GM21423 (cell line): ENCODE measurements around the gene DPP6.

ENCODE experiments used
- ATAC-seq: cut with Tn5 transposase; IDR thresholded peaks from one replicate; pipeline ENCODE4 v1.9.1; 2021; ENCODE audit warnings: mild to moderate bottlenecking, moderate library complexity; ENCODE audit not compliant: unreplicated experiment

DPP6 gene

GRCh38 chr7:154440058-154440457, 387.9 kb downstream of the DPP6 start:
- ATAC-seq, result no peak

DNA sequence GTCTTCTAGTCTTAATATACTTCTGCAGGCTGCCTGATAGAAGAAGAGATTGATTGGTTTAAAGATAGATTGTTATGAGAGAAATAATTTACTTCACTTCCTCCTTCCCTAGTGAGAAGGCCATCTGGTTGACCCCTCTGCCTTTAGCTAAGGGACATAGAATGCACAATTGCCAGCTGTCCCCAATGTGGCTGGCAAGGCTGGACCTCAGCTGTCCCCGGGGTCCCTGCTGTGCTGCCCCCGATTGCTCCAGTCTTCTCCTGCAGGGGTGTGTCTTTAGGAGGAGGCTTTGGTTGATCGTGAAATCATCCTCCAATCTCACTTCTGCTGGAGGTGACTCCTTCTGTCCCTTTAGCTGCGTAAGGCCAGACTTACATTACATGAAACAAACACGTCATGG, 388.5 kb downstream of the DPP6 start:
- ATAC-seq, result no peak

DNA sequence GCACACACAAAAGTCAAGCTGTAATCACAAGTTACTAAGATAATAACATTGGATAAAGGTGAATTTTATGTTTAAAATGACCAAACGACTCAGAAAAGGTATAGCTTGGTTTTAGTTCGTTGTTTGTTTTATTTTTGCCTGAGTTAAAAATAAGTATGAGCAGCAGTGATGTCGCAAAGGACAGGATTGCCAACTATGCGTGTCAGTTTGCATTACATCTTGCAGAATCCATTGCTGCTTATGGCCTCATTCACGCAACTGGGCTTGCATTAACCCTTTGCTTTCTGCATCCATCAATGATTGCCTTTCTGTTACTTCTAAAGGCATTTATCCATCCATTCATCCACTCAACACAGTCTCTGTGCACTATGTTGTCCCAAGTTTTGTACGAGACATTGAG, 389.6 kb downstream of the DPP6 start:
- ATAC-seq, result no peak

DNA sequence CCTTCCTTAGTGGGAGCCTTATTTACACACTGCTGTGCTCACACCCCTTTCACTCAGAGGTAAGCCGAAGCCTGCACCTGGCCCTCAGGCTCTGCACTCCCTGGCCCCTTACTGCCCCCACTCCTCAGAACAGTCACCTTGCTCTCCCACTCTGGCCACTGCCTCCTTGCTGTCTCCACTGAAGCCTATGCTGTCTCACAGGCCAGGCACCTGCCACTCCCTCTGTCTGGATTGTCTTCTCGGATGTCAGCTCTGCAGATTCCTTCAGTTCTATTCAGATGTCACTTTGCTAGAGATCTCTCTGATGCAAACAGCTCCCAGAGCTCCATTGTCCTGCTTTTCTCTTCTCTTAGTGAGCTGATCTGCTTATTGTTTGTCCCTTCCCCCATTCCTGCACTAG, 390.7 kb downstream of the DPP6 start:
- no peak for ATAC-seq

DNA sequence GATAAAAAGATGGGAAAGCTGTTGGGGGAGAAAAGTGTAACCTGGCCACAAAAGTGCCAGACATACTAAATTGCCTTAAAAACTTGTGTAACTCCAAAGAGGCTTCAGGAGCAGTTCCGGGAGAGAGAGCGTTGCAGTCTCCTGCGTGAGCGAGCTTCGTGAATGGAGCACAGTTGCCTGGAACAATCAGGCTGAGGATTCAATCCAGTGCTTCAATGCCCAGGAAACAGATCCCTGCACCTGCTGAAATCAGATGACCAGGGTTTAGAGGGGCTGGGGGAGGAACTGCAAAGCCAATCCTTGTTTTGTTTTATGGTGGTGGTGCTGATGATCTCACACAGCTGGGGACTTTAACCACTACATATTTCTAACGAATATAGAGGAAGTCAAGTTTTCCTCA, 398.3 kb downstream of the DPP6 start:
- no peak for ATAC-seq

GRCh38 chr7:154451480-154452457, 399.6 kb downstream of the DPP6 start:
- ATAC-seq, result no peak

- no peak for ATAC-seq
Observed at GRCh38 chr7:154463794-154464193, 411.6 kb downstream of the DPP6 start.

GRCh38 chr7:154469652-154470051, 417.5 kb downstream of the DPP6 start:
- ATAC-seq, result no peak

- no peak for ATAC-seq
Observed at GRCh38 chr7:154472343-154472742, 420.1 kb downstream of the DPP6 start.

DNA sequence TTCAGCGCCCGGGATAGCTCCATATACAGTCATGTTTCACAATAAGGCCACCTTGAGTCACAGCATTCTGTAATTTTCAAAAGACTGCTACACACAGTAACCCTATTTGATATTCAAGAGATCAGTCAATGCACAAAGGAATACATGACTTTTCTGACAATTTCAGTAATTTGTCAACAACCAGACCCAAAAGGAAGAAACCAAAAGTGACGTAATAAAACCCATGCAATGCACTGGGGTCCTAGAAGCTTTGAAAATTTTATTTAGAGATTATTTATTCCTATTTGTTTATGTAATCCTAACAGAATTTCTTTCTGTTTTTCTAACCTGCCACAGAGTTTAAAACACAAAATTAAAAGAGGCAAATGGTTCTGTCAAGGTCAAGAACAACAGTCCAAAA, 421.2 kb downstream of the DPP6 start:
- ATAC-seq, result no peak

DNA sequence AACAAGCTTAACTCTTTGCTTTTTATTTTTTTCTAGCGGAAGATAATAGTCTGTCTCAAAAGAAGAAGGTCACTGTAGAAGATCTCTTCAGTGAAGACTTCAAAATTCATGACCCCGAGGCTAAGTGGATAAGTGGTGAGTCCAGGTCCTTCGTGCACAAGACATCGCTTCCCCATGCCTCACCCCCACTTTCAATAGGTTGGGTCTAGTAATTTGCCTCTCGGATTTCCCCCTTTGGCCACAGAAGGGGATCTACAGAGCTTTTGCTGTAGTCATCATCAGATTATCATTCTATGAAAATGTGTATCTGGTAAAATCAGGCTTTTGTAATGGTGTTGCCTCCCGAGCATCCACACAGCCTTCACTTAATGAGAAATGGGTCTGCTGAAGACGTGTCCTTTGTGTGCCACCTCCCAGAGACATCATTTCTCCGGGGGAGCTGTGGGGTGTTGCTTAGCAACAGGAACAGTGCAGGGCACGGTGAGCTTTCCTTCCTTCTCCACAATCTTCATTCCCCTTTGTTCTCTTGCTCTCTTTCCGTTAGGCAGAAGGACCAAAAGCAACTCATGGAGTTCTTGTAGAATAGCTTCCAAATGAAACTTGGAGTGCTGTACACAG, 422.8 kb downstream of the DPP6 start:
- no peak for ATAC-seq

DNA sequence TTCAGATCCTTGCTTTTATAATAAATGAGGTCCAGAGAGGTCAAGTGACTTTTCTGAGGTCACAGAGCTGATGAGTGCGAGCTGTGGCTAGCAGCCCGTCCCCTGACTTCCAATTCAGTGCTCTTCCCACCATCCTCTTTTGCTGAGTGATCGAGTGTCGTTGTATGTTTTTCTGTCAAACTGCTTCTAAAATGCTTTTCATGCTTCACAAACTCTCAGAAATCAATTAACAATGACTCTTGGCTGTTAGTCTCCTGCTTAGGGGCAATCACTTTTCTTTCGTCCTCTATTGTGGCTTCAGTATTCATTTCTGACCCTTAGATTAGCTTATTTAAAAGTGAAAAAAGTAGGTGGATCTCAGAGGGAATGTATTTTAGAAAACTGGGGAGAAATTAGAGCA, 423.7 kb downstream of the DPP6 start:
- no peak for ATAC-seq

DNA sequence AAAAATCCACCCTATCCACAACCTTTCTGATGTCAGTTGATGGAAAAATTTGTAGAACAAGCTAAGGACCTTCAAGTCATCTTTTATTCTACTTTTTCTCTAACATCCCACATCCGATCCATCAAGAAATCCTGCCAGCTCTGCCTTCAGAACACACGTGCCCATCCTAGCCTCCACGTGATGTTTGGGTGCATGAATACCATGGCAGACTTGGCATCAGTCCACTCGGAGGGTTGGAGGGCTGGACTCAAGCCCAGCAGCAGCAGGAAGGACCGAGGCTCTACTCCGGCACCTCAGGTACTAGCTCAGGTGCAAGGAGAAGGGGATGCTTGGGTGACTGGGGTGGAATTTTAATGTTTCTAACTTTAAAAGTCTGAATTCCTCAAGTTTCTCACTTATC, 428.6 kb downstream of the DPP6 start:
- no peak for ATAC-seq

DNA sequence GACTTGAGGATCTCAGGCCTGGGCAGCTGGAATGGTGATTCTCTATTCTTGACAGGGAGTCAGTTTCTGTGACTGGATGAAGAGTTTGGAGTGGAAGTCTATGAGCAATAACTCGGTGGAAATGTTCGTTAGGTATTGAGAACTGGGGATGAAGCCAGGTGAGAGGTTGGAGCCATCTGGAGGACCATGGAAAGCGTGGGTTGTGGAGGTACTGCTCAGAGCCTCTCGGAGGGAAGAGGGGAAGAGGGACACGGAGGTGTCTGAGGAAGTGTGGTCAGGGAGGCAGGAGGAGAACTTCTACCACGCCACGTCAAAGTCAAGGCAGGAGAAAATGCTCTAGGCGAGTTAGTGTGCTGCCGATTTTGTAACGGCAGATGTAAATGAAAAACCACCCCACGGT, 430.7 kb downstream of the DPP6 start:
- ATAC-seq, result no peak

DNA sequence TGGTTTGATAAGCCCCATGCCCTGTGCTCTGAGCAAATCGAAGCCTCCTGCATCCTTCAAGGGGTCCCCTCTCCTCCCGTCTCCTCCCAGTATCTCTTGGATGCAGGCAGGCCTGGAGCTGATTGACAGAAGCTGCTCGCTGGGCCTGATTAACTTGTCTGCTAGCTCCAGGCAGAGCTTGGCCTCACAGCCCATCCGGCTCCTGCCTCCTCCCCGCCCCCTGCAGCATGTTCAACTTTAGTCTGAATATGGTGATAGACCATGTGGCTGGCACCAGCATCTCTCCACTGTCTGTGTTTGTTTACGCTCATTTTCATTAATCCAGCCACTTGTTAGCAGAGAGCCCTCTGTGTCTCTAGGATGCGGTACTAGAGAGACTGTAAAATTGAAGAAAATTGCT, 432.2 kb downstream of the DPP6 start:
- no peak for ATAC-seq

DNA sequence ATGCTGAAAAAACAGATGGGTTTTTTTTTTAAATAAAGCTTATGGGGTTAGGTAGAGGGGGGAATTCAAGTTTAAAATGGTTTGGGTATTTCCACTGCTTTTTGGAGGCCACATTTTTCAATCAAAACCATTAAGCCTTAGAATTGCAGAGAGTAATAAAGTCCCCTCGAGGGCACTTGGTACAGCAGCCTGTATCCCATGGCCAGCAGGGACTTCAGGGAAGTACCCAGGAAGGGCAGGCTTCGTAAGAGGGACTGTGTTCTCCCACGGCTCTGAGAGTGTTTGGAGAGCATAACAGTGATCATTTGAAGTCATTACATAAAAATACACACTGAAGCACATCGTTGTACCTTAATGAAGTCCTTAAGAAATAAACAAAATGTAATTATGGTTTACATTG, 432.7 kb downstream of the DPP6 start:
- ATAC-seq, result no peak

GRCh38 chr7:154489897-154490296, 437.7 kb downstream of the DPP6 start:
- ATAC-seq, result no peak

GRCh38 chr7:154493594-154493993, 441.4 kb downstream of the DPP6 start:
- ATAC-seq, result no peak

DNA sequence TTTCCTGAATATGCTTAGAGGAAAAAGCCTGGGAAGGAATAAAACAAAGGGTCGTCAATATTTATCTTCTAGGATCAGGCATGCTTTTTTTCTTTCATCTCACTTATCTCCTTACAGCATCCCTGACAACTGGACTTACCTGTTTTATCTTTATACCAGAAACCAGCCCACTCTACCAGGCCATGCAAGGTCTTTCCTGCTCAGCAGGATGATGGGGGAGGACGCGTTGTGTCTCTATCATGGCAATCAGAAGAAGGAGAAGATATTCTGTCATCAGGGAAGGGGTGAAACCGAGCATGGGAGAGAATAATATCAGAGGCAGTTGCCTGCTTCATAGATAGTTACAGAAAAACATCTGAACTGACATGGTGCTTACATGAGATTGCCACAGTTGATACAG, 445.6 kb downstream of the DPP6 start:
- no peak for ATAC-seq

GRCh38 chr7:154503962-154504550, 451.9 kb downstream of the DPP6 start:
- ATAC-seq, result no peak

DNA sequence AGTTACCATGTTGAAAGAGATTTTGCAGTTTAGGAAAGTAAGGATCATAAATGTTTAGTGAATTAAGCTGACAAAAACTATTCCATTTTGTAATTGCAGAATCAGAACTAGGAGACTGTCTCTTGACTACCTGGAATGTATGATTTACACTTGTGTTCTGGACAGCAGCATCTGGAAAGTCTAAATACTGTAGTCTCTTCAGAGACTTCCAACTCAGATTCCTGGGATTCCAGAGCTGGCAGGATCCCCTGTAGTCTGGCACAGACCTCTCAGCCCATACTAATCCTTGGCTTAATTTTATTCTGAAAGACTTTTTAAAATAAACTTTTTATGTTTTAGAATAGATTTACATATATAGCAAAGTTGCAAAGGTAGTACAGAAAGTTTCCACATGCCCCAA, 452.7 kb downstream of the DPP6 start:
- ATAC-seq, result no peak

GRCh38 chr7:154505362-154505761, 453.2 kb downstream of the DPP6 start:
- no peak for ATAC-seq
